GM12878 (cell line): ENCODE data around the gene UBA6. TPM values are rescaled to one million over a fixed set of nuclear protein-coding genes. Genes with fewer than 3 reads are reported as not detected.
A peak's percentile ranks its signal among the peaks of the same experiment; 100 is the strongest.

Experiments
- BACH1 ChIP-seq: fragments of 450-650 bp; IDR thresholded peaks from 2 replicates; pipeline ENCODE4 v1.6.1; 2017; ENCODE audit warnings: mild to moderate bottlenecking, borderline replicate concordance
- BHLHE40 ChIP-seq, 2 experiments: fragments of 450-650 bp in 1 of 2; IDR thresholded peaks; 2 replicates each; pipeline ENCODE4 v1.6.1; 2011 to 2017; ENCODE audit warnings: low read depth in 2 of 2, borderline replicate concordance in 1 of 2, improper control_type of control experiment in 1 of 2, low read length in 1 of 2, mild to moderate bottlenecking in 1 of 2
- CBFB ChIP-seq: IDR thresholded peaks from 2 replicates; pipeline ENCODE4 v1.6.1; 2016; ENCODE audit warnings: antibody characterized with exemption, low read depth
- EED ChIP-seq: sonication (generic); IDR thresholded peaks from 2 replicates; pipeline ENCODE4 v1.6.1; 2016; ENCODE audit warnings: antibody characterized with exemption, low read depth
- GABPA ChIP-seq: IDR thresholded peaks from 2 replicates; pipeline ENCODE4 v1.6.1; 2014; ENCODE audit warnings: antibody characterized with exemption, low read depth, mild to moderate bottlenecking, inconsistent platforms
- HSF1 ChIP-seq: fragments of 150-350 bp; IDR thresholded peaks from 2 replicates; pipeline ENCODE4 v1.6.1; 2014; ENCODE audit warnings: mild to moderate bottlenecking, low read depth, low read length
- NBN ChIP-seq: fragments of 450-650 bp; IDR thresholded peaks from 2 replicates; pipeline ENCODE4 v1.6.1; 2016
- NFYA ChIP-seq: IDR thresholded peaks from 2 replicates; pipeline ENCODE4 v1.6.1; 2011; ENCODE audit warnings: low read depth, mild to moderate bottlenecking, low read length, improper control_type of control experiment, borderline replicate concordance
- POU2F2 ChIP-seq: IDR thresholded peaks from 3 replicates; pipeline ENCODE4 v1.6.1; 2011; ENCODE audit warnings: low read depth, mild to moderate bottlenecking, low read length, borderline replicate concordance
- SMC3 ChIP-seq: IDR thresholded peaks from 2 replicates; pipeline ENCODE4 v1.6.1; 2011; ENCODE audit warnings: low read length, improper control_type of control experiment, borderline replicate concordance
- SPI1 ChIP-seq: IDR thresholded peaks from 2 replicates; pipeline ENCODE4 v1.6.1; 2011; ENCODE audit warnings: low read depth, mild to moderate bottlenecking, low read length, moderate library complexity, borderline replicate concordance; ENCODE audit not compliant: insufficient read depth
- TCF12 ChIP-seq: IDR thresholded peaks from 2 replicates; pipeline ENCODE4 v1.6.1; 2011; ENCODE audit warnings: low read depth, mild to moderate bottlenecking, low read length
- USF2 ChIP-seq: IDR thresholded peaks from 2 replicates; pipeline ENCODE4 v1.6.1; 2011; ENCODE audit warnings: low read depth, low read length, improper control_type of control experiment, borderline replicate concordance
- polyA plus RNA-seq, 11 experiments: library from polyadenylated mRNA; depleted of rRNA in 4 of 11; unstranded in 6 of 11; stranded (reverse) in 5 of 11; fragments of >200 nt; fragmentation: Nextera tagmentation in 4 of 11; fragmentation: Illumina TruSeq in 1 of 11; extraction: Ambion mirVana in 4 of 11; extraction: Trizol in 1 of 11; gene quantifications; 1 replicate in 1 of 11; 2 replicates in 10 of 11; pipeline versions ENCODE4 v1.2.1 to v1.2.3, GENCODE V29; 2011 to 2016; ENCODE audit warnings: inconsistent platforms in 2 of 11, missing spikeins in 2 of 11, low read depth in 1 of 11
- total RNA-seq, 4 experiments: library from RNA; depleted of rRNA in 3 of 4; stranded (reverse); fragments of >200 nt in 3 of 4; fragmentation: Illumina TruSeq in 1 of 4; extraction: Trizol in 1 of 4; gene quantifications; 2 replicates each; pipeline versions ENCODE4 v1.2.1 to v1.2.3, GENCODE V29; 2013 to 2021
- TF ChIP-seq, protein P1 (sequence below): fragments of 450-650 bp; conservative IDR thresholded peaks from 2 replicates; pipeline ENCODE4 v1.6.1; 2017; ENCODE audit warnings: mild to moderate bottlenecking, moderate library complexity
- TF ChIP-seq, protein P2 (sequence below): fragments of 450-650 bp; IDR thresholded peaks from 2 replicates; pipeline ENCODE4 v1.6.1; 2017; ENCODE audit warnings: mild to moderate bottlenecking
- TF ChIP-seq, protein P3 (sequence below): IDR thresholded peaks from 2 replicates; pipeline ENCODE4 v1.6.1; 2012; ENCODE audit warnings: mild to moderate bottlenecking, low read depth, low read length

Gene UBA6
- total and polyA plus RNA-seq, 10 of the 15 experiments (the other 5 are each of a cell fraction or from before 2014, with no cell fraction given) = 7.9 to 70.6 (median 34.7) TPM

GRCh38 chr4:67575232-67576058, 125.5 kb downstream of the UBA6 start (continued):
- TF ChIP-seq, protein P1, sequence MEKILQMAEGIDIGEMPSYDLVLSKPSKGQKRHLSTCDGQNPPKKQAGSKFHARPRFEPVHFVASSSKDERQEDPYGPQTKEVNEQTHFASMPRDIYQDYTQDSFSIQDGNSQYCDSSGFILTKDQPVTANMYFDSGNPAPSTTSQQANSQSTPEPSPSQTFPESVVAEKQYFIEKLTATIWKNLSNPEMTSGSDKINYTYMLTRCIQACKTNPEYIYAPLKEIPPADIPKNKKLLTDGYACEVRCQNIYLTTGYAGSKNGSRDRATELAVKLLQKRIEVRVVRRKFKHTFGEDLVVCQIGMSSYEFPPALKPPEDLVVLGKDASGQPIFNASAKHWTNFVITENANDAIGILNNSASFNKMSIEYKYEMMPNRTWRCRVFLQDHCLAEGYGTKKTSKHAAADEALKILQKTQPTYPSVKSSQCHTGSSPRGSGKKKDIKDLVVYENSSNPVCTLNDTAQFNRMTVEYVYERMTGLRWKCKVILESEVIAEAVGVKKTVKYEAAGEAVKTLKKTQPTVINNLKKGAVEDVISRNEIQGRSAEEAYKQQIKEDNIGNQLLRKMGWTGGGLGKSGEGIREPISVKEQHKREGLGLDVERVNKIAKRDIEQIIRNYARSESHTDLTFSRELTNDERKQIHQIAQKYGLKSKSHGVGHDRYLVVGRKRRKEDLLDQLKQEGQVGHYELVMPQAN = no peak
- TF ChIP-seq TCF12 = no peak
- TF ChIP-seq, protein P2, sequence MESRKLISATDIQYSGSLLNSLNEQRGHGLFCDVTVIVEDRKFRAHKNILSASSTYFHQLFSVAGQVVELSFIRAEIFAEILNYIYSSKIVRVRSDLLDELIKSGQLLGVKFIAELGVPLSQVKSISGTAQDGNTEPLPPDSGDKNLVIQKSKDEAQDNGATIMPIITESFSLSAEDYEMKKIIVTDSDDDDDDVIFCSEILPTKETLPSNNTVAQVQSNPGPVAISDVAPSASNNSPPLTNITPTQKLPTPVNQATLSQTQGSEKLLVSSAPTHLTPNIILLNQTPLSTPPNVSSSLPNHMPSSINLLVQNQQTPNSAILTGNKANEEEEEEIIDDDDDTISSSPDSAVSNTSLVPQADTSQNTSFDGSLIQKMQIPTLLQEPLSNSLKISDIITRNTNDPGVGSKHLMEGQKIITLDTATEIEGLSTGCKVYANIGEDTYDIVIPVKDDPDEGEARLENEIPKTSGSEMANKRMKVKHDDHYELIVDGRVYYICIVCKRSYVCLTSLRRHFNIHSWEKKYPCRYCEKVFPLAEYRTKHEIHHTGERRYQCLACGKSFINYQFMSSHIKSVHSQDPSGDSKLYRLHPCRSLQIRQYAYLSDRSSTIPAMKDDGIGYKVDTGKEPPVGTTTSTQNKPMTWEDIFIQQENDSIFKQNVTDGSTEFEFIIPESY = no peak
- TF ChIP-seq NBN = no peak
- TF ChIP-seq GABPA = no peak
- TF ChIP-seq NFYA = no peak
- TF ChIP-seq SPI1 = peak; percentile 88
- no peak for TF ChIP-seq POU2F2
- TF ChIP-seq BHLHE40 (IDR thresholded peaks at IDR 0.05; ENCODE audit: borderline replicate concordance in 1 of 2, low read depth in 2 of 2, low read length in 1 of 2) = 0 out of 4 replicates have a peak, but pooled peaks of 1 of the 2 experiments have one; percentile 4
- TF ChIP-seq CBFB = no peak
- TF ChIP-seq USF2 = no peak
- TF ChIP-seq HSF1 = no peak
- TF ChIP-seq EED = peak; percentile 54; the same call in 1 of the 2 replicates
- 0 out of 2 replicates have a peak, but pooled peaks have one; percentile 24 for TF ChIP-seq BACH1
- TF ChIP-seq, protein P3, sequence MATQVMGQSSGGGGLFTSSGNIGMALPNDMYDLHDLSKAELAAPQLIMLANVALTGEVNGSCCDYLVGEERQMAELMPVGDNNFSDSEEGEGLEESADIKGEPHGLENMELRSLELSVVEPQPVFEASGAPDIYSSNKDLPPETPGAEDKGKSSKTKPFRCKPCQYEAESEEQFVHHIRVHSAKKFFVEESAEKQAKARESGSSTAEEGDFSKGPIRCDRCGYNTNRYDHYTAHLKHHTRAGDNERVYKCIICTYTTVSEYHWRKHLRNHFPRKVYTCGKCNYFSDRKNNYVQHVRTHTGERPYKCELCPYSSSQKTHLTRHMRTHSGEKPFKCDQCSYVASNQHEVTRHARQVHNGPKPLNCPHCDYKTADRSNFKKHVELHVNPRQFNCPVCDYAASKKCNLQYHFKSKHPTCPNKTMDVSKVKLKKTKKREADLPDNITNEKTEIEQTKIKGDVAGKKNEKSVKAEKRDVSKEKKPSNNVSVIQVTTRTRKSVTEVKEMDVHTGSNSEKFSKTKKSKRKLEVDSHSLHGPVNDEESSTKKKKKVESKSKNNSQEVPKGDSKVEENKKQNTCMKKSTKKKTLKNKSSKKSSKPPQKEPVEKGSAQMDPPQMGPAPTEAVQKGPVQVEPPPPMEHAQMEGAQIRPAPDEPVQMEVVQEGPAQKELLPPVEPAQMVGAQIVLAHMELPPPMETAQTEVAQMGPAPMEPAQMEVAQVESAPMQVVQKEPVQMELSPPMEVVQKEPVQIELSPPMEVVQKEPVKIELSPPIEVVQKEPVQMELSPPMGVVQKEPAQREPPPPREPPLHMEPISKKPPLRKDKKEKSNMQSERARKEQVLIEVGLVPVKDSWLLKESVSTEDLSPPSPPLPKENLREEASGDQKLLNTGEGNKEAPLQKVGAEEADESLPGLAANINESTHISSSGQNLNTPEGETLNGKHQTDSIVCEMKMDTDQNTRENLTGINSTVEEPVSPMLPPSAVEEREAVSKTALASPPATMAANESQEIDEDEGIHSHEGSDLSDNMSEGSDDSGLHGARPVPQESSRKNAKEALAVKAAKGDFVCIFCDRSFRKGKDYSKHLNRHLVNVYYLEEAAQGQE = no peak
- no peak for TF ChIP-seq SMC3
